HUES6 (cell line): Measurements from ENCODE around the gene ARID4B.
"Not testable (repeated sequence)": the region's sequence is repeated elsewhere in the genome, so short reads cannot be mapped to it uniquely, and the experiment has no call there.

Source experiments
- H3K27ac ChIP-seq: 2 replicates; pipeline ENCODE4 v1.7.0; 2013; ENCODE audit warnings: low read depth, mild to moderate bottlenecking, low read length, inconsistent platforms
- H3K27me3 ChIP-seq: 2 replicates; pipeline ENCODE4 v1.6.1; 2013; ENCODE audit warnings: low read length; ENCODE audit not compliant: control insufficient read depth, insufficient read depth
- H3K36me3 ChIP-seq: 2 replicates; pipeline ENCODE4 v1.6.1; 2013; ENCODE audit warnings: low read length; ENCODE audit not compliant: control insufficient read depth, insufficient read depth
- H3K4me1 ChIP-seq: 2 replicates; pipeline ENCODE4 v1.6.1; 2013; ENCODE audit warnings: low read length; ENCODE audit not compliant: control insufficient read depth, insufficient read depth
- H3K4me3 ChIP-seq: 2 replicates; pipeline ENCODE4 v1.5.1; 2013; ENCODE audit warnings: low read depth, low read length
- H3K9ac ChIP-seq: one replicate; pipeline ENCODE4 v1.6.1; 2013; ENCODE audit warnings: mild to moderate bottlenecking, low read length
- H3K9me3 ChIP-seq: 2 replicates; pipeline ENCODE4 v1.6.1; 2013; ENCODE audit warnings: low read depth, low read length; ENCODE audit not compliant: control insufficient read depth, insufficient read depth

ARID4B gene

GRCh38 chr1:235313262-235313661, 14.7 kb downstream of the ARID4B start:
- H3K4me1 ChIP-seq = no peaks in the 10 kb centered on the region
- H3K9ac ChIP-seq = no peak overlapping the region
- H3K36me3 ChIP-seq = peaks cover 20% of the 10 kb centered on the region

GRCh38 chr1:235309206-235309605, 18.8 kb downstream of the ARID4B start:
- not testable (repeated sequence) for H3K4me3 ChIP-seq, H3K27ac ChIP-seq, H3K27me3 ChIP-seq, H3K9ac ChIP-seq, H3K4me1 ChIP-seq
- H3K36me3 ChIP-seq = peaks cover 20% of the 10 kb centered on the region
- peaks cover 12% of the 10 kb centered on the region; the same call in 1 of the 2 replicates for H3K9me3 ChIP-seq

More at GRCh38 chr1:235313262-235313661, 14.7 kb downstream of the ARID4B start:
- Histone ChIP-seq H3K27me3 (no peaks in the 10 kb centered on the region), H3K27ac (no peak overlapping the region), H3K9me3 (peaks cover 8% of the 10 kb centered on the region; the same call in 1 of the 2 replicates), H3K4me3 (no peak overlapping the region)

GRCh38 chr1:235307158-235308124, 20.5 kb downstream of the ARID4B start:
- Histone ChIP-seq H3K27me3 (no peaks in the 10 kb centered on the region), H3K9ac (no peak overlapping the region), H3K27ac (no peak overlapping the region), H3K36me3 (peaks cover 20% of the 10 kb centered on the region), H3K4me1 (no peaks in the 10 kb centered on the region), H3K4me3 (no peak overlapping the region), H3K9me3 (peaks cover 12% of the 10 kb centered on the region; the same call in 1 of the 2 replicates)

- H3K9ac ChIP-seq = no peak overlapping the region
- no peak overlapping the region for H3K4me3 ChIP-seq
- H3K9me3 ChIP-seq = peaks cover 4% of the 10 kb centered on the region; the same call in 1 of the 2 replicates
- no peak overlapping the region for H3K27ac ChIP-seq
- no peaks in the 10 kb centered on the region for H3K36me3 ChIP-seq
- H3K4me1 ChIP-seq = no peaks in the 10 kb centered on the region
- H3K27me3 ChIP-seq = no peaks in the 10 kb centered on the region
These were observed 23.2 kb downstream of the ARID4B start for GRCh38 chr1:235304549-235305451.

GRCh38 chr1:235302143-235302542, 25.8 kb downstream of the ARID4B start:
- H3K4me3 ChIP-seq = no peak overlapping the region
- H3K36me3 ChIP-seq = no peaks in the 10 kb centered on the region
- H3K9ac ChIP-seq = no peak overlapping the region
- H3K27ac ChIP-seq = no peak overlapping the region
- no peaks in the 10 kb centered on the region for H3K4me1 ChIP-seq
- H3K9me3 ChIP-seq = peaks cover 7% of the 10 kb centered on the region; the same call in 1 of the 2 replicates
- H3K27me3 ChIP-seq = no peaks in the 10 kb centered on the region

- Histone ChIP-seq H3K36me3 (no peaks in the 10 kb centered on the region), H3K27ac (no peak overlapping the region), H3K4me1 (peaks cover 4% of the 10 kb centered on the region), H3K9me3 (peaks cover 7% of the 10 kb centered on the region; the same call in 1 of the 2 replicates), H3K4me3 (no peak overlapping the region), H3K9ac (no peak overlapping the region), H3K27me3 (no peaks in the 10 kb centered on the region)
These were observed 28.7 kb downstream of the ARID4B start for GRCh38 chr1:235299169-235299858.

GRCh38 chr1:235298758-235299157, 29.2 kb downstream of the ARID4B start:
- peaks cover 7% of the 10 kb centered on the region; the same call in 1 of the 2 replicates for H3K9me3 ChIP-seq
- H3K4me3 ChIP-seq = no peak overlapping the region
- H3K9ac ChIP-seq = no peak overlapping the region
- H3K27ac ChIP-seq = no peak overlapping the region
- H3K4me1 ChIP-seq = peaks cover 8% of the 10 kb centered on the region
- H3K36me3 ChIP-seq = no peaks in the 10 kb centered on the region
- no peaks in the 10 kb centered on the region for H3K27me3 ChIP-seq

- H3K9me3 ChIP-seq = peaks cover 7% of the 10 kb centered on the region; the same call in 1 of the 2 replicates
- no peak overlapping the region for H3K27ac ChIP-seq
- H3K4me1 ChIP-seq = peaks cover 14% of the 10 kb centered on the region
- H3K9ac ChIP-seq = no peak overlapping the region
- H3K27me3 ChIP-seq = no peaks in the 10 kb centered on the region
- H3K36me3 ChIP-seq = no peaks in the 10 kb centered on the region
- H3K4me3 ChIP-seq = no peak overlapping the region
These were observed 30.4 kb downstream of the ARID4B start for GRCh38 chr1:235297579-235297978.

GRCh38 chr1:235296729-235297128, 31.2 kb downstream of the ARID4B start:
- Histone ChIP-seq H3K9ac (no peak overlapping the region), H3K4me1 (peaks cover 14% of the 10 kb centered on the region), H3K4me3 (no peak overlapping the region), H3K27me3 (no peaks in the 10 kb centered on the region), H3K36me3 (no peaks in the 10 kb centered on the region), H3K27ac (no peak overlapping the region), H3K9me3 (peaks cover 7% of the 10 kb centered on the region; the same call in 1 of the 2 replicates)

- H3K9ac ChIP-seq = no peak overlapping the region
- peaks cover 14% of the 10 kb centered on the region for H3K4me1 ChIP-seq
- H3K27me3 ChIP-seq = no peaks in the 10 kb centered on the region
- H3K9me3 ChIP-seq = peaks cover 7% of the 10 kb centered on the region; the same call in 1 of the 2 replicates
- no peak overlapping the region for H3K4me3 ChIP-seq
- H3K27ac ChIP-seq = no peak overlapping the region
- H3K36me3 ChIP-seq = no peaks in the 10 kb centered on the region
These were observed 32.1 kb downstream of the ARID4B start for GRCh38 chr1:235295902-235296350.
